GM21619 (cell line): ENCODE data around the gene NUTM2E.
"Not testable (repeated sequence)": the region's sequence is repeated elsewhere in the genome, so short reads cannot be mapped to it uniquely, and the experiment has no call there.

Source experiments
- ATAC-seq: cut with Tn5 transposase; IDR thresholded peaks from one replicate; pipeline ENCODE4 v1.9.1; 2021; ENCODE audit not compliant: unreplicated experiment

Gene NUTM2E, protein sequence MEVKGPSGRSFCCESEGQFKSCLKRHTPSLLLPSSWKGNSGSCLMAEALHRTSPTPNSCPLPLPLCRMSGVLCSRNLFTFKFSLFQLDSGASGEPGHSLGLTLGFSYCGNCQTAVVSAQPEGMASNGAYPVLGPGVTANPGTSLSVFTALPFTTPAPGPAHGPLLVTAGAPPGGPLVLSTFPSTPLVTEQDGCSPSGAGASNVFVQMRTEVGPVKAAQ (N-terminal part only)

DNA sequence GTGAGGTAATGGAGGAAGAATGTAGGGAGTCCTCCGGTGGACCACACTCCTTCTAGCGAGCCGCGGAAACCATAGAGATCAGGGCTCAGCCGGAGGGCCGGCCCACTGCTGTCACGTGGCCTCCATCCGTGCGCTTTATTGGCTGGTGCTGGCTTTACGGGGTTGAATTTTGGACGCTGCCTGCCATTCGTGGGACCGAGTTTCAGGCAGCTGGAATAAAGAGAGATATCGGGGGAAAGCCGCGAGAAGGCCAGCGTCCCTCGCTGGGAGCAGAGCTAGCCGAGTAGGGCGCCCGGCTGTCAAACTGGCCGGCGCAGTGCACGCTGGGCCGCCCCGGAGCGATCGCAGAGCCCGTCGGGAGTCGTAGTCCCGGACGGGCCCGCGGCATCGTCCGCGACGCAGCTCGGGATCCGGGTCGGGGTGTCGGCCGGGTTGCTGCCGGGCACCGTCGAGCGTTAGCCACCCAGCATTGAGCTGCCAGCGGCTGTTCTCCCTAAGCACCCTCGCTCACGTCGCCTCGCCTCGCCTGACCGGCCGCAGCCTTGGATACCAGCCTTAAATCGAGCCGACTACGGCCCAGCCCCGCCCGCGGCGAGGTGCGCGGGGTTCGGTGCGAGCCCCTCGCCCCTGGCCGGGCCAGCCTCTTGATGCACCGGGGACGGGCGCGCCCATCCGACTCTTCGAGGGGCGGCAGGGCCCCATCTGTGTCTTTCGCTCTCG is at the start of gene NUTM2E:
NUTM2E (plus strand) TSS at position 244 of the 720 bp plus-strand sequence. CDS start 15,002 bp downstream, outside the sequence.
- peak; percentile 92 for ATAC-seq

DNA sequence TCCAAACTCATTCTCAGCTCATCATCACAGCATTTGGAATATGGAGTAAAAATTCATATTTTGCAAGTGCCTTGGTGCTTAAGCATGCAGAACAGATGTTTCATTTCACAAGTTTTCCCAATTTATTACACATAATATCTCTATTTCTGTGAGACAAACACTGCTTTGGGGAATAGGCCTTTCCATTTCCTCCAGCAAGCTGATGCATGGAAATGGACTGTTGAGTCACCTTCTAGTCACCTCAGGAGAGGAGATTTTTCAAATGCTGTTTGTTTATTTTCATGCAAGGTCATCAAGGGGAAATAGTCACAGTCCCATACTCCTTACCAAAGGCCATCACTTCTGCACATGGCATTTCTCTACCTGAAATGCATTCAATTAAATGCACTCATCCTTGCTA is 48.5 kb upstream of the NUTM2E start:
- ATAC-seq: not testable (repeated sequence)

DNA sequence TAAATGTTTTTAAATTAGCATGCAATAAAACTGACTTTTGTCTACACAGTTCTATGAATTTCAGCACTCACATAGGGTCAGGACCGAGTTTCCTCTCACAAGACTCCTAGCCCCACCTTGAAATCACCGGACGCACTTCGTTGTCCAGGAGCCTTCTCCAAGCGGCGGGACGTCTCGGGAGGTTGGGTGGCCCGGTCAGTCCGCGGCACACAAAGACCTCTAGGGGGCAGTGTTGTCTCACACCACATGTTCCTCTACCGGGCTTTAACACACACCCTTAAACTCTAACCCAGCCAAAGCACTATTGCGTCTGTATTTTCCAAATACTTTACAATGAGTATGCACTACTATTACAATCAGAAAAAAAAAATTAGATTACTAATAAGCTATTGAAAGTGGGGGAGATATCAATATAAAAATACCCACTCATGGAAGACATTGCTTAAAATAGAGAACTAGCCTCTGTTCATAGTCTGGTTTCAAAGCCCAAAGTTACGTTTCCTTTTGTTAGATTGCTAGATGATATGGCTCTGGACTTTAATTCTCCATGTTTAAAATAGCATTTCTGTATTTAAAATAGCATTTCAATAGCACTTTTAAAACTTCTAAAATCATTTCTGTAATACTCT is 47.1 kb upstream of the NUTM2E start:
- peak; percentile 93 for ATAC-seq

DNA sequence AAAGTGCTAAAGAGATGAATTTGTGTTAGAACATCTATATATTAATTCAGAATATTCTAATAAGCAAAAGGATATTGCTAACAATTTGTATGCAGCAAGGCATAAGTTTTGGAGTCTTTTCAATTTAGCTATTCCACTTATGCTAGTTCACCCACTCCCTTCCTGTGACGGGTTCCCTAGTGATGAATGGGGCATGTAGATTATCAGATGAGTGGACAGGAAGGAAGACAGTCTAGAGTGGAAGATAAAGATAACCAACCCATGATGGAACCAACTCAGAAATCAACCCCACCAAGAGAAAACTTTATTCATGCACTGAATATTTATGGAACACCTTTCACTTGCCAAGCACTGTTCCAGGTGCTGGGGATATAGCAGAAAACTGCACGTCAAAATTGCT is 46.5 kb upstream of the NUTM2E start:
- not testable (repeated sequence) for ATAC-seq

DNA sequence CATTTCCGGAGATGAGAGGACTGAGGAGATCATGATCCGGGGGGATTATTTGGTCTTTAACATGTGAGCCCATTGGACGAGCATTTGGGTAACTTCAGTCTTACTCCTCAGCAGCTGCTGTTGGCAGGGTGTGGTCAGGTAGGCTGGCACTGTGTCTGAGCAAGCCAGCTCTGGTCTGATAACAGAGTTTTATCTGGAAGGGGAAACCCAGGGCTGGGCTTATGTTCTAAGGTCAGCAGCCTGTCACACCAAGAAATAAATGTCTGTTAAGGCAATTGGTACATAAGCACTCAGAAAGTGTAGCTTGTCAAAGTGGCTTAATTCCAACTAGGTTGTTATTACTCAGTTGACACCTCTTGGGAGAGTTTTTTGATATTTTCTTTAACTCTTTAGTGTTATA is 45.0 kb upstream of the NUTM2E start:
- not testable (repeated sequence) for ATAC-seq

DNA sequence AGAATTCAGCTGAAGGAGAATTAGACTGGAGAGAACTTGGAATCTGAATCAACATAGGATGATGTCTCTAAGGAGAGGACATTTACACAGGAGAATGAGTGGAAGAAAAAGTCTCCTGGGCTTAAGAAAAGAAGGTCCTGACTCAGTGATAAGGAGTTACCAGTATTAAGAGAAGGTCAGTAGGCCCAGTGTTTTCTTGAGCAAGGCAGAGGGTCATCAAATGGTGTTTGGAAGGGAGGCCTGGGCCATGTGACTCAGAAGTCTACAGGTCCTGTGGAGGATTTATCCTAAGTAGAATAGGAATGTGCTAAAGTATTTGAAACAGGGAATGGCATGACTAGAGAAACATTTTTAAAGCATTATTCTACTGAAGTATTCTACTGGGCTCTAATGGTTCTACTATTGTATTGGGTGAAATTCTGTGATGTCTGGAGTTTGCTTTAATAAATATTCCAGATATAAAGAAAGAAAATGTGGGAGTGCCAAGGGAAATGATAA is 39.0 kb upstream of the NUTM2E start:
- ATAC-seq: not testable (repeated sequence)

DNA sequence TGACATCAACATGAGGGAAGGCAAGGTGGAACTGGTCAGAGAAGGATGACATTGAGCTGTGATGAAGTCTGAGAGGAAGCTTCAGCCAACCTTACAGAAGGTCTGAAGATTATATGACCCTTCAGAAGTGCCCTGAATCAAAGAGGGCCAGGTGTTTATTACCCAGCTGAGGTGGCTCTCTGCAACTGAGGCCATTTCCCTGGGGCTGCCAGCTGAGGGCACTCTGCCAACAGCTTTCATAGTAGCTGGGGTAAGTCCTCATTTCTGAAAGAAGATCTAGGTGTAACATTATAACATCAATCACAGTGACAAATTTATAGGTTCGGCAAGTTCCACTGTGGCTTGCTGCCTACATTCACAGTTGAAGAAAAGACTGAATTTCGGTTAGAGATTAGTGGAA is 37.2 kb upstream of the NUTM2E start:
- ATAC-seq: not testable (repeated sequence)

DNA sequence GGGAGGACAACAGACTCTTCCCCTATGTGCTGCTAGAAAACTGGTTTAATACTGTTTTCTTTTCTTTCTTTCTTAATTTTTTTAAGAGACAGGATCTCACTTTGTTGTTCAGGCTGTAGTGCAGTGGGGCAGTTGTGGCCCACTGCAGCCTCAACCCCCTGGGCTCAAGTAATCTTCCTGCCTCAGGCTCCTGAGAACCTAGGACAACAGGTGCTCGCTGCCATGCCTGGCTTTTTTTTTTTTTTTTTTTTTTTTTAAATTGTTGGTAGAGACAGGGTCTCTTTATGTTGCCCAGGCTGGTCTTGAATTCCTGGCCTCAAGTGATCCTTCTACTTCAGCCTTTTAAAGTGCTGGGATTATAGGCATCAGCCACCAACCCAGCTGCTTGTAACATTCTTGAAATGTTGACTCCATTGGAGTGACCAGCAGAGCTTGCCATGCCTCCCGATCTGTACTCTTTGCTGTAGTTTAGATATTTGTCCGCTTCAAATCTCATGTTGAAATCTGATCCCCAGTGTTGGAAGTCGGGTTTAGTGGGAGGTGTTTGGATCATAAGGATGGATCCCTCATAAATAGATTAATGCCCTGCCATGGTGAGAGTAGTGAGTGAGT is 34.5 kb upstream of the NUTM2E start:
- not testable (repeated sequence) for ATAC-seq

DNA sequence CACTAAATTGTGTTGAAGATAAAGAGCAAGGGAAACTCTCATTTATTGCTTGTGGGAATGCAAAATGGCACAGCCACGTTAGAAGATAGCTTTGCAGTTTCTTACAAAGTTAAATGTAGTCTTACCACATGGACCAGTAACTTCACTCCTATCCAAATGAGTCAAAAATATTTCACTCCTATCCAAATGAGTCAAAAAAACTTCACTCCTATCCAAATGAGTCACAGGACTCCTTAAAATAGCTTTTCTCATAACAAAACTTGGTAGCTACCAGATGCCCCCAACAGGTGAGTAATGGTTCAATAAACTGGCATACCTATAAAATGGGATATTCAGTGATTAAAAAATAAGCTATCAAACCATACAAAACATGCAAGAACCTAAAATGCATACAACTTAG is 27.2 kb upstream of the NUTM2E start:
- peak; percentile 72 for ATAC-seq

DNA sequence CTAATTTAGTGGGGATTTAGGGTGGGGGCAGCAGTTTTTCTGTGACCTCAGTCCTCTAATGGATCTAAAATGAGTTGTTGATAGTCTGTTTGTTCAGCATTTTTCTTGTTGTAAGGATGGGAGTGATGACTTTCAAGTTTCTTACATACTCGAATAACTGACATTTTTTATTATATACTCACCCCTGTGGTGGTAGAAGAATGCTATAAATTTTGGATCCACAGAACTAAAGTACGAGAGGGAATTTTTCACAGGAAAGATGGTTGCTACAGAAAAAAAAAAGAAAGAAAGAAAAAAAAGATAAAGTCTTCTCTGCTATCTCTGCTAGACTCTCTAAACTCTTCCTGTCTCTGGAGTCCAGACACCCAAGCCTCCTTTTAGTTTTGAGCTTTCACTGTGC is 20.7 kb upstream of the NUTM2E start:
- not testable (repeated sequence) for ATAC-seq

DNA sequence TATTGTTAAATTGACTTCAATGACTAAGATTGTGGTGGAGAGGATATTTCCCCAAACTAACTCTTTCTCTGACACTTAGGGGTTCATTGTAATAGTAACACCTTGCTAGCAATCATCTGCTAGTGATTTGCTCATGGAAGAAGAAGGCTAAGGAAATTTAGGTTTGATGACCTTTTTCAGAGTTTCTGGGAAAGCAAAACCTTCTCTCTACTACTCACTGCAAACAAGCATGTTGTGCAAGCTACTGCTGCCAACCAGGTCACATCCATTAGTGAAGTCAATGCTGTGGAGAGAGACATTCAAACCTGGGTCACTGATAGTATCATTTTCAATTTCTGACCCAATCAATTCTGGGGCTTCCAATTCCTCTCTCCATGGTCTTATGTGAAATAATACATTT is 14.6 kb upstream of the NUTM2E start:
- not testable (repeated sequence) for ATAC-seq

DNA sequence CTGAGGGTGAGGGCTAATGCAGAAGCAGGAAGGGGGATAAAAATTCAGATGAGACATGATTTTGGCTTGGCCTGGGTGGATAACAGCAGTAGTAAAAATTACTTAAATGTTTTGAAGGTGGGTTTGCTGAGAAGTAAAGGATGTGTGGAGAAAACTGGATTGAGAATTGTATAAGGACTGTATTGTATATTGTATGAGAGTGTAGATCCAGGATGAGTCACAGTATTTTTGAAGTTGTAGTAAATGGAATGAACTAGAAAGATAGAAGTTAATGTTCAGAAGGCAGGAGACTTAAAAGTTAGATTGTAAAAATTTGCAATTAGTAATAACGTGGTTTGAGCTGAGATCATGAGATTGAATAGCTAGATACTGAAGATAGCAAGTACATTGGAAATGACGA is 10.2 kb upstream of the NUTM2E start:
- ATAC-seq: not testable (repeated sequence)

DNA sequence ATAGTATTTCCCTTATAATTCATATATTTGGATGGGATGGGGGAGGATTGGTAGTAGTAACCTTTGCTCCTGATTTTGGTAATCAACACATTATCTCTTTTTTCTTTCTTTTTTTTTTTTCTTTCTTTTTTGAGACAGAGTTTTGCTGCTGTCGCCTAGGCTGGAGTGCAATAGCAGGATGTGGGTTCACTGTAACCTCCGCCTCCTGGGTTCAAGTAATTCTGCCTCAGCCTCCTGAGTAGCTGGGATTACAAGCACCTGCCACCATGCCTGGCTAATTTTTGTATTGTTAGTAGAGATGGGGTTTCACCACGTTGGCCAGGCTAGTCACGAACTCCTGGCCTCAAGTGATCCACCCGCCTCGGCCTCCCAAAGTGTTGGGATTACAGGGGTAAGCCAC is 3.2 kb upstream of the NUTM2E start:
- ATAC-seq: not testable (repeated sequence)

DNA sequence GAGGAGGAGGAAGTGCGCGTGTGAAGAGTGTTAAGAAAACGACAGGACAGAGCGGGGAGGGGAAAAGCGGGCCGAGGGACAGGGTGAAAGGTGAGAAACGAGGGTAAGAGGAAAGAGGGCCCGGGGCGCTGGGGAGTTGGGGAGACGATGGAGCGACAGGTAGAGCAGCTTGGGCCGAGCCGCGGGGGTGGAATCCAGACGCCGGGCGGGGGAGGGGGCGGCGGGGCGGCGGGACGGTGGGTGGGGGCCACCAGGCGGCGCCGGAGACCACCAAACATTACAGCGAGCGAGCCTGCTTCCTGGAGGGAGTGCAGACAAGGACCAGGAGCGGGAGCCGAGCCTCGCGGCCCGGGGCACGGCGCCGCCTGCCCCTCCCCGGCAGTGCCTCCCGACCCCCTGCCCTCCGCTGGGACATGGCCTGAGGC is 940 bp upstream of the NUTM2E start:
- peak; percentile 16 for ATAC-seq

DNA sequence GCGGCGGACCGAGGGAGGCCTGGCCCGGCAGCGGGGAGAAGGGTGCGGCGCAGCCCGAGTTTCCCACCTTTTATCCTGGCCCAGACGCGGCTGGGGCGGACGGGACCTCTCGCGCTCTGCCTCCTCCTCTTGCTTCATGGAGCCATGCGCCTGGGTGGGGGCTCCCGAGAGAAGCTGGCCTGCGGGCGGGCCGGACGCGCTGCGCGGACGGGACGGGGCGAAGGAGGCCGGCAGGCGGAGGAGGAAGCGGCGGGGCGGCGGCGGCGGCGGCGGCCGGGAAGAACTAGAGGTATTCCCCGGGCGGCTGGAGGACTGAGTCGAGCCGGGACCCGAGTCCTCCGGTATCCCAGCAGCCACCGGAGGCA is 426 bp upstream of the NUTM2E start:
- not testable (repeated sequence) for ATAC-seq

DNA sequence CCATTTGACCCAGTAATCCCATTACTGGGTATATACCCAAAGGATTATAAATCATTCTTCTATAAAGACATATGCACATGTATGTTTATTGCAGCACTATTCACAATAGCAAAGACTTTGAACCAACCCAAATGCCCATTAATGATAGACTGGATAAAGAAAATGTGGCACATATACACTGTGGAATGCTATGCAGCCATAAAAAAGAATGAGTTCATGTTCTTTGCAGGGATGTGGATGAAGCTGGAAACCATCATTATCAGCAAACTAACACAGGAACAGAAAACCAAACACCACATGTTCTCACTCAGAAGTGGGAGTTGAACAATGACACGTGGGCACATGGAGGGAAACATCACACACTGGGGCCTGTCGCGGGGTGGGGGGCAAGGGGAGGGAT is 7.3 kb downstream of the NUTM2E start:
- ATAC-seq: not testable (repeated sequence)

DNA sequence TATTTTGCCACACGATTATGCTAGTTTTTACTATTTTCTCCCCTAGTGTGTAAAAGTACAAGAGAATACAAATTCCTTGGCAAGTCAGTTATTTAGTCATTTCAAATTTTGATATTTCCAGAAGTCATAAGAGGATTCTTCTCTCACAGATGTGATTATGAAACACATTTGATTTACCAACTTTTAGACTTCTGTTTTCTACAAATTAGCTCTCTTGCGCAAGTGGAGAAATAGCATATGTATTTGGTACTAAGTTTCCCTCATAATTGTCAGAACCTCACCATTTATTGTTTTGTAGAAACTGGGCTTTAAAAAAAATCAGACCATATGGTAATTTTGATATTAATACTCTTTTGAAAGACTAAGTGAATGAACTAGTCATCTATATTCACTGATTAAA is 9.4 kb downstream of the NUTM2E start:
- ATAC-seq: not testable (repeated sequence)

DNA sequence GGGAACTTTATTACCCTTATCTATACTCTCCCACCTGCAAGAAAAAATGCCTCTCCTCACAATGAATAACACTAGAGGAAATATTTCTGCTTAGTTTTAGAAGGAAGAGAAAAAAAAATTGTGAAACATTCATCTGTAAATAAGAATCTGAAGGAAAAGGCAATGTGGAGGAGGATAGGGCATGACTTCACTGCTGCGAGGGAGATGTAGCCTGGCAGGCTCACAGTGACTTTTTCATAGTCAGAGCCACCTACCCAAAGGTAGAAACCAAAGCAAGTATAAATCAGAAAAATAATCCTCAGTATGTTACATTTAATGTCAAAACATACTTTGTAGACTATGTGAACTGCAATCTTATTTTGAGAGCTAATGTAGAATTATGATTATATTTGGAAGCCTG is 10.4 kb downstream of the NUTM2E start:
- not testable (repeated sequence) for ATAC-seq

DNA sequence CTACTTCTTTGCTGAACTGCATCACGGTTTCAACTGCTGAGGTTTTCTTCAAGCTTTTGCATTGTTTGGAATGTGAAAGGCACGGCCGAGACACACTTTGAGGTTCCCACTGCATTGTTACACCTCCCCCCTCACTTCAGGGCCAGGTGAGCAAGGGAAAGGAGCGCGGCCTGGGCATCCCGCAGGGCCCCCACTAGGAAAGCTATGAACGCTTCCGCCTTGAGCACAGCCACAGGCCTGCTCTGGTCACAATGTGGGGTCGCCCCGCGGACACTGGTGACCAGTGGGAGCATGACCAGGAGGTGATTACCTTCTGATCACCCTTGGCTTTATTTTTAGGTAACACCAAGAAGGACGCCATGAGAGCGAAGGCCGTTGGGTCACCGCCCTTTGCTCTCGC is 11.9 kb downstream of the NUTM2E start:
- not testable (repeated sequence) for ATAC-seq

DNA sequence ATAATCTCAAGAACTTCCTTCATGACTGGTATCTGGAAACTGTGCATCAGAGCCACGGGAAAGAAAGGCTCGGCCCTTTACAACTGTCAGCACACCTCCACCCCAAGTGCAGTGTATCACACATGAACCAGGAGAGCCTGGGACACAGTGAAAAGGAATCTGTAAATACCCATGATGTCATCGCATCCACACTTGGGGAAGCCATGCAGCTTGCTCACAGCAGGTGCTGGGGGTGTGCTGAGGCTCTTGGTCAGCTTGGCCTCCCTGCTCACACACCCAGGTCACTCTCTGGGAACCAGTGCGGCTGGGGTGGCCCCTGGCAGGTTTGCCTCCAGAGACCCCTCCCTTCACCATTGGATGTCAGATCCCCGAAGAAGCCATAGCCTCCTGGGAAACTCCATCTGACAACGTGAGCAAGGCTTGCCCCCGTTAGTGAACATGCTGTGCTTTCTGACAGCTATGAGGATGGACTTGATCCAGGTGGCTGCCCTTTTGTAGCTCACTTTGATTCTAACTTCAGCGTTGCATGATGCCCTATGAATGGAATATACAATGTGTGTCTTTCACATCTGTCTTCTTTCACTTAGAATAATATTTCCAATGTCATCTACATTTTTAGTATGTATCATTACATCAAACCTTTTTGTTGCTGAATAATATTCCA is 26.8 kb downstream of the NUTM2E start:
- not testable (repeated sequence) for ATAC-seq

DNA sequence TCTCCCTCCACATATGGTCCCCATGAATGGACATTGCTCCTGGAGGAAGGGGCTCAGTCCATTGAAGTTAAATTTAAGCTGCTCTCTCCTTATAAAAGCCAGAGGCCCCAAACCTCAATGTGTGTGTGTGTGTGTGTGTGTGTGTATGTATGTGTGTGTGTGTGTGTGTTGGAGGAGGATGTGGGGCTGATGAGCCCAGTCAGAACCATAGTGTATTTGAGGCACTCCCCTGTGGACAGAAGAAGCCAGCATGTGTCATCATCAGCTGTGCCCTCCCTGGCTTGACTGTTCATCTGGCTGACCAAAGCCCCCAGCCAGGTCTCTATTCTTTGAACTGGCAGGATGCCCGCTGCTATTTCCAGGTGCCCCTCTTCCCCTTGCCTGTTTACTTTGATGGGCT is 35.7 kb downstream of the NUTM2E start:
- ATAC-seq: not testable (repeated sequence)
